Endothelial cell of umbilical vein (primary cell): ENCODE measurements around the gene DPY30. TPM values are rescaled to one million over a fixed set of nuclear protein-coding genes. Genes with fewer than 3 reads are reported as not detected.
"Not testable (repeated sequence)": the region's sequence is repeated elsewhere in the genome, so short reads cannot be mapped to it uniquely, and the experiment has no call there.

Experiments
- BruUV-seq: library from RNA; stranded (reverse); fragments of 400-500 nt; replicated peaks from 2 replicates; lab custom pipeline; 2021; lab: Mats Ljungman, UMichigan
- CTCF ChIA-PET: fragments of 300-600, 350-600 bp; sonication (Branson Sonifier 250); formaldehyde crosslinking; loops from one replicate; lab custom pipeline; 2021; ENCODE audit warnings: antibody characterized with exemption, inconsistent platforms; lab: Charles Lee
- POLR2A ChIA-PET: fragments of 300-600, 350-600 bp; sonication (Branson Sonifier 250); formaldehyde crosslinking; loops from one replicate; lab custom pipeline; 2021; ENCODE audit warnings: antibody characterized with exemption, inconsistent platforms; lab: Charles Lee
- DNase-seq: peaks from one replicate; pipeline ENCODE4 v3.0.0-alpha.2; 2011; ENCODE audit warnings: low read depth, low spot score
- FAIRE-seq: peaks from 2 replicates; lab custom pipeline; 2011; peaks lifted over from hg19 to GRCh38; lab: Jason Lieb, UNC
- H2AFZ ChIP-seq: 2 replicates; pipeline ENCODE4 v1.6.0; 2012; ENCODE audit warnings: low read depth, low read length, control low read depth, inconsistent platforms
- H3K27ac ChIP-seq: 2 replicates; pipeline ENCODE4 v1.5.1; 2011; ENCODE audit warnings: low read depth, mild to moderate bottlenecking, control low read depth, low read length, moderate library complexity; ENCODE audit not compliant: insufficient read depth
- H3K27me3 ChIP-seq, 2 experiments: 2 replicates each; pipeline versions ENCODE4 v1.6.0 to v1.6.1; 2011; ENCODE audit warnings: low read length in 2 of 2, mixed read lengths in 1 of 2; ENCODE audit not compliant: control insufficient read depth in 2 of 2, insufficient read depth in 2 of 2
- H3K36me3 ChIP-seq, 2 experiments: 2 replicates in 1 of 2; 3 replicates in 1 of 2; pipeline ENCODE4 v1.5.1; 2011; ENCODE audit warnings: low read length in 2 of 2, mild to moderate bottlenecking in 1 of 2, moderate library complexity in 1 of 2; ENCODE audit not compliant: control insufficient read depth in 2 of 2, insufficient read depth in 2 of 2; ENCODE audit errors: extremely low read depth in 1 of 2
- H3K4me1 ChIP-seq: 3 replicates; pipeline ENCODE4 v1.5.1; 2011; ENCODE audit warnings: mild to moderate bottlenecking, low read length; ENCODE audit not compliant: control insufficient read depth, insufficient read depth; ENCODE audit errors: extremely low read depth
- H3K4me2 ChIP-seq: 2 replicates; pipeline ENCODE4 v1.6.1; 2011; ENCODE audit warnings: low read length, control low read depth, mixed read lengths; ENCODE audit not compliant: insufficient read depth
- H3K4me3 ChIP-seq, 3 experiments: fragments of 200-600 bp in 1 of 3; sonication (generic), shearing (Covaris generic) in 1 of 3; replicated peaks in 1 of 3; 2 replicates each; pipeline ENCODE4 v1.5.1; 2011 to 2016; ENCODE audit warnings: control low read depth in 3 of 3, low read length in 3 of 3, mild to moderate bottlenecking in 2 of 3, inconsistent platforms in 1 of 3, low read depth in 1 of 3, moderate library complexity in 1 of 3; ENCODE audit not compliant: insufficient read depth in 1 of 3
- H3K79me2 ChIP-seq: 2 replicates; pipeline ENCODE4 v1.6.0; 2012; ENCODE audit warnings: low read length, inconsistent platforms; ENCODE audit not compliant: control insufficient read depth, insufficient read depth
- H3K9ac ChIP-seq: replicated peaks from 2 replicates; pipeline ENCODE3; 2011; ENCODE audit warnings: low read length, control low read depth; ENCODE audit not compliant: insufficient read depth; ENCODE audit errors: extremely low read depth
- H3K9me1 ChIP-seq: replicated peaks from 3 replicates; pipeline ENCODE4 v1.6.0; 2011; ENCODE audit warnings: mild to moderate bottlenecking, low read length; ENCODE audit not compliant: control insufficient read depth, insufficient read depth; ENCODE audit errors: extremely low read depth
- H3K9me3 ChIP-seq: replicated peaks from 2 replicates; pipeline ENCODE4 v1.5.1; 2012; ENCODE audit warnings: low read length, inconsistent platforms; ENCODE audit not compliant: control insufficient read depth, insufficient read depth
- H4K20me1 ChIP-seq: replicated peaks from 2 replicates; pipeline ENCODE3; 2011; ENCODE audit warnings: mild to moderate bottlenecking, low read length; ENCODE audit not compliant: control insufficient read depth, insufficient read depth; ENCODE audit errors: extremely low read depth
- CTCF ChIP-seq, 2 donors: IDR thresholded peaks; 1 replicate in 1 of 2; 2 replicates in 1 of 2; pipeline ENCODE4 v1.5.1; 2011; ENCODE audit warnings: low read length in 2 of 2, mild to moderate bottlenecking in 2 of 2, moderate library complexity in 2 of 2, control low read depth in 1 of 2, inconsistent platforms in 1 of 2, low read depth in 1 of 2; ENCODE audit not compliant: insufficient read depth in 1 of 2; ENCODE audit errors: extremely low read depth in 1 of 2
- EZH2 ChIP-seq: IDR thresholded peaks from 2 replicates; pipeline ENCODE4 v1.6.1; 2012; ENCODE audit warnings: borderline replicate concordance, low read depth, mild to moderate bottlenecking, moderate library complexity, low read length, inconsistent platforms; ENCODE audit not compliant: severe bottlenecking
- JUN ChIP-seq: IDR thresholded peaks from 2 replicates; pipeline ENCODE4 v1.6.1; 2011; ENCODE audit warnings: borderline replicate concordance, low read depth; ENCODE audit not compliant: insufficient read length, insufficient read depth
- MYC ChIP-seq: IDR thresholded peaks from one replicate; pipeline ENCODE4 v1.6.1; 2011; ENCODE audit warnings: mild to moderate bottlenecking, low read depth, low read length
- POLR2A ChIP-seq: IDR thresholded peaks from 2 replicates; pipeline ENCODE4 v1.6.1; 2012; ENCODE audit warnings: low read depth, mild to moderate bottlenecking, control low read depth, low read length
- POLR2AphosphoS5 ChIP-seq: IDR thresholded peaks from 2 replicates; pipeline ENCODE4 v1.6.1; 2012; ENCODE audit warnings: low read depth, mild to moderate bottlenecking, control low read depth, low read length, moderate library complexity; ENCODE audit not compliant: insufficient read depth
- dilution Hi-C: fragments of 300-500 bp; cut with MboI; formaldehyde crosslinking; loops from one replicate; pipeline ENCODE4 v1.15.0; 2019; ENCODE audit warnings: low sequenced_read_pairs; ENCODE audit not compliant: extremely low pct_ligation_motif_present
- intact Hi-C: fragments of 100-400 bp; cut with micrococcal nuclease; formaldehyde crosslinking; loops from one replicate; pipeline ENCODE4 v1.10.0; 2022
- polyA plus RNA-seq, 4 experiments: library from polyadenylated mRNA; depleted of rRNA in 3 of 4; stranded (reverse) in 3 of 4; unstranded in 1 of 4; fragments of >200 nt; gene quantifications; 2 replicates each; pipeline versions ENCODE4 v1.2.1 to v1.2.3, GENCODE V29; 2011 to 2012; ENCODE audit warnings: missing spikeins in 1 of 4
- total RNA-seq: library from RNA; stranded (reverse); gene quantifications from 2 replicates; pipeline ENCODE4 v1.2.3, GENCODE V29; 2021
- TF ChIP-seq, protein P1 (sequence below): IDR thresholded peaks from 2 replicates; pipeline ENCODE4 v1.6.1; 2011; ENCODE audit not compliant: insufficient read depth, insufficient read length

The DPY30 gene
- total and polyA plus RNA-seq, 2 donors (not counting 3 experiments of a cell fraction or from before 2014, with no cell fraction given) = 78.4 to 83.4 TPM

- dilution Hi-C loops = no loop called here
- Histone ChIP-seq H3K4me2 (peak within 1 kb of the TSS; percentile 88), H4K20me1 (peaks cover 4% of the 10 kb centered on the region), H2AFZ (peak within 1 kb of the TSS; percentile 93), H3K9ac (peak within 1 kb of the TSS; percentile 86), H3K27me3 (no peaks in the 10 kb centered on the region), H3K4me1 (peaks cover 20% of the 10 kb centered on the region), H3K79me2 (peaks cover 39% of the 10 kb centered on the region), H3K4me3 (peak within 1 kb of the TSS; percentile 44 to 81 (median 73)), H3K9me3 (no peaks in the 10 kb centered on the region), H3K9me1 (no peaks in the 10 kb centered on the region), H3K27ac (peak within 1 kb of the TSS; percentile 80), H3K36me3 (no peaks in the 10 kb centered on the region)
- no TSS peak for BruUV-seq
- peak; percentile 49 for FAIRE-seq
- ChIA-PET POLR2A (interaction anchor here (1.2 kb wide), 1 partner anchor 53 kb away, joined by 4 read pairs; the partner anchor contains the start of gene SPAST), CTCF (interaction anchor here (0.6 kb wide), 1 partner anchor 124 kb away, joined by 3 read pairs; no protein-coding TSS in a partner anchor)
- intact Hi-C loops = loop anchor here (1.0 to 5.0 kb wide), 2 partner anchors 52 to 126 kb away; partner anchors contain the start of gene SPAST
- TF ChIP-seq, protein P1, sequence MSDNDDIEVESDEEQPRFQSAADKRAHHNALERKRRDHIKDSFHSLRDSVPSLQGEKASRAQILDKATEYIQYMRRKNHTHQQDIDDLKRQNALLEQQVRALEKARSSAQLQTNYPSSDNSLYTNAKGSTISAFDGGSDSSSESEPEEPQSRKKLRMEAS = no peak
- TF ChIP-seq CTCF (IDR thresholded peaks at IDR 0.05; ENCODE audit: extremely low read depth in 1 of 2, insufficient read depth in 1 of 2, low read depth in 1 of 2, low read length in 2 of 2) (no peak), JUN (no peak), POLR2AphosphoS5 (peak; percentile 79), POLR2A (peak; percentile 90), EZH2 (no peak), MYC (peak; percentile 5)
- DNase-seq = peak; percentile 96
Measured at GRCh38 chr2:32010670-32011484, 28.7 kb downstream of the DPY30 start, which contains the start of gene MEMO1. MEMO1 (minus strand) TSS chr2:32011008; CDS start chr2:32010247, 761 bp downstream.

- POLR2A ChIA-PET = interaction anchor here (1.2 kb wide), 1 partner anchor 53 kb away, joined by 4 read pairs; the partner anchor contains the start of gene SPAST
- dilution Hi-C loops, H3K27ac ChIP-seq, H2AFZ ChIP-seq, H3K27me3 ChIP-seq, BruUV-seq, H3K9ac ChIP-seq, H3K9me3 ChIP-seq, H3K9me1 ChIP-seq, H4K20me1 ChIP-seq, H3K4me2 ChIP-seq, H3K36me3 ChIP-seq: not testable (repeated sequence)
- CTCF ChIA-PET = interaction anchor here (0.6 kb wide), 1 partner anchor 125 kb away, joined by 3 read pairs; no protein-coding TSS in a partner anchor
- Histone ChIP-seq H3K4me1 (peaks cover 20% of the 10 kb centered on the region), H3K4me3 (peak overlapping the region in 1 of 3 experiments; percentile 73), H3K79me2 (peaks cover 45% of the 10 kb centered on the region)
- intact Hi-C loops = loop anchor here (5.0 kb wide), 1 partner anchor 127 kb away; no protein-coding TSS in a partner anchor
- DNase-seq (peak; percentile 36), FAIRE-seq (peak; percentile 86)
Measured at GRCh38 chr2:32010280-32010669, 29.3 kb downstream of the DPY30 start.
